ENCODE results near the gene RAD51B.
"Not testable (repeated sequence)": the region's sequence is repeated elsewhere in the genome, so short reads cannot be mapped to it uniquely, and the experiment has no call there.

The RAD51B gene

DNA sequence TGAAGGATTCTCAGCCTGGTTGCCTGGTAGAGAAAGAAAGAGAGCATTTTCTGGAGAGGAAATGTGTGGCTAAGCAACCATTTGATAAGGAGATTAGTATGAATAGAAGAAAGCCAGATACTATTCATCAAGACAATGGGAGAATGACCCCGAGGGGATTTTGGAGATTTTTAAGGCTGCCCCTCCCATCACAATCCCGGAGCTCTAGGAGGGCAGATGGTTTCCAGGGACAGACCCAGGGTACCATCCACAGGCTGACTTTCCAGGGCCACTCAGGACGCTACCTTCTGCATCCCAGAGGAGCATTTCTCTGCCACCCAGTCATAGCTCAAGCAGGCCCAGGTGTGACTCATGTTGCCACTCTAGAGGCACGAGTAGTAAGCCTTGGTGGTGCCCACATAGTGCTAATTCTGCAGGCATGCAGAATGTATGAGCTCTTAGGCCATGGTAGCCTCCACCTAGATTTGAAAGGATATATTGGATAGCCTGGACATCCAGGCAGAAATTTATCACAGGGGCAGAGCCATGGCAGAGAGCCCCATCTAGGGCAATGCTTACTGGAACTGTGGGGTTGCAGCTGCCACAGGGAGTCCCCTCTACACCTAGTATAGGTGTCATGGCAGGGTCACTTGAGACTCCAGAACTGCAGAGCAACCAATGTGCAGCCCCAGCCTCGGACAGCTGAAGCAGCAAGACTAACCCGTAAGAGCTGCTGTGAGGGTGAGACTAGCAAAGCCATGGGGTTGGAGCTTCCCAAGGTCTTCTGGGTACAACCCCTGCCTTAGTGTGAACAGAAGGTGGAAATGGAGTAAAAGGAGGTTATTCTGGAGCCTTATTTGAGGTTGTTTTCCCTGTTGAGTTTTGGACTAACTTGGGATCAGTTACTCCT, 607.3 kb downstream of the RAD51B start:
- no peak overlapping the region for H2AFZ ChIP-seq (ENCODE audit: low read length)
- no peaks in the 10 kb centered on the region for H3K9me3 ChIP-seq (replicated peaks; ENCODE audit: insufficient read depth, low read length)
- H3K4me1 ChIP-seq (ENCODE audit: low read length), result no peaks in the 10 kb centered on the region
- no peak overlapping the region for H3K9ac ChIP-seq (ENCODE audit: low read length)
- H3K36me3 ChIP-seq (replicated peaks; ENCODE audit: insufficient read depth, low read length), result no peaks in the 10 kb centered on the region
- no peak overlapping the region for H3K4me2 ChIP-seq (ENCODE audit: low read depth, low read length)
- no peaks in the 10 kb centered on the region for H3K9me2 ChIP-seq (replicated peaks; ENCODE audit: insufficient read depth, low read length)
- no peak for TF ChIP-seq EZH2 (optimal IDR thresholded peaks at IDR 0.05; ENCODE audit: low read depth, low read length)
- no peak for TF ChIP-seq EZH2phosphoT487 (IDR thresholded peaks at IDR 0.05; ENCODE audit: low read length)
- TF ChIP-seq, protein P1, sequence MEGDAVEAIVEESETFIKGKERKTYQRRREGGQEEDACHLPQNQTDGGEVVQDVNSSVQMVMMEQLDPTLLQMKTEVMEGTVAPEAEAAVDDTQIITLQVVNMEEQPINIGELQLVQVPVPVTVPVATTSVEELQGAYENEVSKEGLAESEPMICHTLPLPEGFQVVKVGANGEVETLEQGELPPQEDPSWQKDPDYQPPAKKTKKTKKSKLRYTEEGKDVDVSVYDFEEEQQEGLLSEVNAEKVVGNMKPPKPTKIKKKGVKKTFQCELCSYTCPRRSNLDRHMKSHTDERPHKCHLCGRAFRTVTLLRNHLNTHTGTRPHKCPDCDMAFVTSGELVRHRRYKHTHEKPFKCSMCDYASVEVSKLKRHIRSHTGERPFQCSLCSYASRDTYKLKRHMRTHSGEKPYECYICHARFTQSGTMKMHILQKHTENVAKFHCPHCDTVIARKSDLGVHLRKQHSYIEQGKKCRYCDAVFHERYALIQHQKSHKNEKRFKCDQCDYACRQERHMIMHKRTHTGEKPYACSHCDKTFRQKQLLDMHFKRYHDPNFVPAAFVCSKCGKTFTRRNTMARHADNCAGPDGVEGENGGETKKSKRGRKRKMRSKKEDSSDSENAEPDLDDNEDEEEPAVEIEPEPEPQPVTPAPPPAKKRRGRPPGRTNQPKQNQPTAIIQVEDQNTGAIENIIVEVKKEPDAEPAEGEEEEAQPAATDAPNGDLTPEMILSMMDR (IDR thresholded peaks at IDR 0.05; ENCODE audit: low read length), result no peak
- H3F3A ChIP-seq (ENCODE audit: insufficient read depth, low read length), result no peaks in the 10 kb centered on the region
- H3K27me3 ChIP-seq (replicated peaks; ENCODE audit: insufficient read depth, low read length), result no peaks in the 10 kb centered on the region
- H3K4me3 ChIP-seq (ENCODE audit: low read length), result no peak overlapping the region
- DNase-seq, result no peak
- H3K27ac ChIP-seq (ENCODE audit: low read length), result no peak overlapping the region
- H4K20me1 ChIP-seq (ENCODE audit: insufficient read depth, low read length), result no peaks in the 10 kb centered on the region
- H3K79me2 ChIP-seq (ENCODE audit: low read length), result no peaks in the 10 kb centered on the region

DNA sequence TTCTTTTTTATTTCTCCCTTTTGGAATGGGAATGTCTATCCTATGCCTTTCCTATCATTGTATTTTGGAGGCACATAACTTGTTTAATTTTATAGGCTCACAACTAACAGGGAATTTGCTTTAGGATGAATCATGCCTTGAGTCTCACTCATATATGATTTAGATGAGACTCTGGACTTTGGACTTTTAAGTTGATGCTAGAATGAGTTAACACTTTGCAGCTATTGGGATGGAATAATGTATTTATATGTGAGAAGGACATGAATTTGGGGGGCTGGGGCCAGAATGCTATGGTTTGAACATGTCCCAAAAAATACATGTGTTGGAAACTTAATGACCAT, 607.9 kb downstream of the RAD51B start:
- H3K9me2 ChIP-seq (replicated peaks; ENCODE audit: insufficient read depth, low read length), result no peaks in the 10 kb centered on the region
- no peak for DNase-seq
- no peaks in the 10 kb centered on the region for H3K27me3 ChIP-seq (replicated peaks; ENCODE audit: insufficient read depth, low read length)
- no peaks in the 10 kb centered on the region for H3K79me2 ChIP-seq (ENCODE audit: low read length)
- no peaks in the 10 kb centered on the region for H4K20me1 ChIP-seq (ENCODE audit: insufficient read depth, low read length)
- no peak overlapping the region for H3K9ac ChIP-seq (ENCODE audit: low read length)
- no peaks in the 10 kb centered on the region for H3F3A ChIP-seq (ENCODE audit: insufficient read depth, low read length)
- no peaks in the 10 kb centered on the region for H3K9me3 ChIP-seq (replicated peaks; ENCODE audit: insufficient read depth, low read length)
- TF ChIP-seq, protein P1 (IDR thresholded peaks at IDR 0.05; ENCODE audit: low read length), result no peak
- TF ChIP-seq EZH2 (optimal IDR thresholded peaks at IDR 0.05; ENCODE audit: low read depth, low read length) (no peak), EZH2phosphoT487 (IDR thresholded peaks at IDR 0.05; ENCODE audit: low read length) (no peak)
- H2AFZ ChIP-seq (ENCODE audit: low read length), result no peak overlapping the region
- H3K4me1 ChIP-seq (ENCODE audit: low read length), result no peaks in the 10 kb centered on the region
- H3K36me3 ChIP-seq (replicated peaks; ENCODE audit: insufficient read depth, low read length), result no peaks in the 10 kb centered on the region
- no peak overlapping the region for H3K4me3 ChIP-seq (ENCODE audit: low read length)
- H3K27ac ChIP-seq (ENCODE audit: low read length), result no peak overlapping the region
- H3K4me2 ChIP-seq (ENCODE audit: low read depth, low read length), result no peak overlapping the region

DNA sequence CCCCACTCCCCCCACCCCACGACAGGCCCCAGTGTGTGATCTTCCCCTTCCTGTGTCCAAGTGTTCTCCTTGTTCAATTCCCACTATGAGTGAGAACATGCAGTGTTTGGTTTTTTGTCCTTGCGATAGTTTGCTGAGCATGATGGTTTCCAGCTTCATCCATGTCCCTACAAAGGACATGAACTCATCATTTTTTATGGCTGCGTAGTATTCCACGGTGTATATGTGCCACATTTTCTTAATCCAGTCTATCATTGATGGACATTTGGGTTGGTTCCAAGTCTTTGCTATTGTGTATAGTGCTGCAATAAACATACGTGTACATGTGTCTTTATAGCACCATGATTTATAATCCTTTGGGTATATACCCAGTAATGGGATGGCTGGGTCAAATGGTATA, 609.3 kb downstream of the RAD51B start:
- H3K27me3 ChIP-seq (replicated peaks; ENCODE audit: insufficient read depth, low read length); H3K4me2 ChIP-seq (ENCODE audit: low read depth, low read length); H3K4me1 ChIP-seq (ENCODE audit: low read length); DNase-seq; H3K4me3 ChIP-seq (ENCODE audit: low read length); H3K9me3 ChIP-seq (replicated peaks; ENCODE audit: insufficient read depth, low read length); H2AFZ ChIP-seq (ENCODE audit: low read length); H3K27ac ChIP-seq (ENCODE audit: low read length); H3K36me3 ChIP-seq (replicated peaks; ENCODE audit: insufficient read depth, low read length); H4K20me1 ChIP-seq (ENCODE audit: insufficient read depth, low read length); H3K9ac ChIP-seq (ENCODE audit: low read length); H3F3A ChIP-seq (ENCODE audit: insufficient read depth, low read length); H3K9me2 ChIP-seq (replicated peaks; ENCODE audit: insufficient read depth, low read length); H3K79me2 ChIP-seq (ENCODE audit: low read length): not testable (repeated sequence)

GRCh38 chr14:68434173-68434572, 614.6 kb downstream of the RAD51B start:
- not testable (repeated sequence) for H3F3A ChIP-seq (ENCODE audit: insufficient read depth, low read length); H3K36me3 ChIP-seq (replicated peaks; ENCODE audit: insufficient read depth, low read length); H3K9me3 ChIP-seq (replicated peaks; ENCODE audit: insufficient read depth, low read length); H3K9me2 ChIP-seq (replicated peaks; ENCODE audit: insufficient read depth, low read length); H4K20me1 ChIP-seq (ENCODE audit: insufficient read depth, low read length); H3K4me2 ChIP-seq (ENCODE audit: low read depth, low read length); H3K9ac ChIP-seq (ENCODE audit: low read length); DNase-seq; H2AFZ ChIP-seq (ENCODE audit: low read length); H3K27ac ChIP-seq (ENCODE audit: low read length); H3K79me2 ChIP-seq (ENCODE audit: low read length); H3K4me1 ChIP-seq (ENCODE audit: low read length); H3K27me3 ChIP-seq (replicated peaks; ENCODE audit: insufficient read depth, low read length); H3K4me3 ChIP-seq (ENCODE audit: low read length)

GRCh38 chr14:68435631-68436030, 616.1 kb downstream of the RAD51B start:
- not testable (repeated sequence) for H3K9me3 ChIP-seq (replicated peaks; ENCODE audit: insufficient read depth, low read length)

More at GRCh38 chr14:68435631-68436030, 616.1 kb downstream of the RAD51B start:
- H3K9me2 ChIP-seq (replicated peaks; ENCODE audit: insufficient read depth, low read length); H3K27me3 ChIP-seq (replicated peaks; ENCODE audit: insufficient read depth, low read length); H3K4me2 ChIP-seq (ENCODE audit: low read depth, low read length); H3K4me1 ChIP-seq (ENCODE audit: low read length); H3K36me3 ChIP-seq (replicated peaks; ENCODE audit: insufficient read depth, low read length); H2AFZ ChIP-seq (ENCODE audit: low read length); H3K79me2 ChIP-seq (ENCODE audit: low read length); H3F3A ChIP-seq (ENCODE audit: insufficient read depth, low read length); DNase-seq; H4K20me1 ChIP-seq (ENCODE audit: insufficient read depth, low read length); H3K4me3 ChIP-seq (ENCODE audit: low read length); H3K9ac ChIP-seq (ENCODE audit: low read length); H3K27ac ChIP-seq (ENCODE audit: low read length): not testable (repeated sequence)
